AG20443 (cell line): Measurements from ENCODE around the gene SERPINA12.
"Not testable (repeated sequence)": the region's sequence is repeated elsewhere in the genome, so short reads cannot be mapped to it uniquely, and the experiment has no call there.

Experiments
- DNase-seq: peaks from one replicate; pipeline ENCODE4 v3.0.0; 2012; ENCODE audit warnings: low spot score, mixed read lengths

Gene SERPINA12

DNA sequence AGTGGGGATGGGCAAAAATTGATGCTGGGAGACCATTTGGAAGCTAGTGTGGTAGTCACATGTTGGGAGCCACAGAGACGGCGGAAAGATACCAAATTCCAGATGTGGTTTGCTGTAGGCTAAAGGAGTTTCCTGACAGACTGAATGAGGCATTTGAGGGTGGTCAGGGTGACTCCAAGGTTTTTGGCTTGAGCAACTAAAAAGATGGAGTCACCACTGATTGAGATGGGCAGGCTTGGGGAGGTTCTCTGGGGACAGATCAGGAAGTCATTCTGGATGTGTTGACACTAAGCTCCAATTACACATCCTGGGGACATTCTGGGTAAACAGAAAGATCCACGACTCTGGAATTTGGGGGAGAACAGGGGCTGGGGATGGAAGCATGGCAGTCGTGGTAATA, 17.8 kb downstream of the SERPINA12 start:
- no peak for DNase-seq

DNA sequence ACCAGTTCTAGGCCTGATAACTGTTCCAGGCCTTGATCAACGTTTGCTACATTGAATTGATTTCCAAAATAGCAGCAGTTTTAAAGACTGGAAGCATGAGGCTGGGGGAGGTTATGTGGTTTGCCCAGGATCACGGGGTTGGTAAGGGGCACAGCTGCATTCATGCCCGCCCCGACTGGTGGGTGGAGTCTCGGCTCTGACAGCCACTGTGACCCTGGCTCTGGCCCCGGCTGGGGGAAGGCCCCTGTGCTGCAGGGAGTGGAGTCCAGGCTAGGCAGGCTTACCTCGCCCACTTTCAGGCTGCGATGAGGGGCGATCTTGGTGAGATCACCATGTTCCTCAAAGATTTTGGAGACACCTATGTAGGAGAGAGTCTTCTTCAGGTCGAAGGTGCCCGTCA, 19.9 kb downstream of the SERPINA12 start:
- no peak for DNase-seq

DNA sequence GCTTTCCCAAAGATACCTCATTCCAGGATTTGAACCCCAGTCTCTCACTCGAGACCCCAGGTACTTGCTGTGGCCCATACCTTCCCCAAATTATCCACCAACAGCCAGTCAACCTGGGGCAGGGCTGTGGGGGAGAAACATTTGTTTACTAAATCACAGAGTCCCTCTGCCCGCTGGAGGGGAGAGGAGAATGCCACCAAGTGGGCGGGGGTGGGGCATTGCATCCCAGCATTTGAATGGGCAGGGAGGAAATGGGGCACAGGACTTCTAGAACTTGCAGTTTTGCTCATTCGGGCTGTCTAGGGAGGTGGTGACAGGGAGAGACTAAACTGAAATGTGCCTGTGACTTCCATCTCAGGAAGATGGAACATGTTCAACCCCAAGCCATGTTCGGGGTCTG, 22.4 kb downstream of the SERPINA12 start:
- DNase-seq: no peak

DNA sequence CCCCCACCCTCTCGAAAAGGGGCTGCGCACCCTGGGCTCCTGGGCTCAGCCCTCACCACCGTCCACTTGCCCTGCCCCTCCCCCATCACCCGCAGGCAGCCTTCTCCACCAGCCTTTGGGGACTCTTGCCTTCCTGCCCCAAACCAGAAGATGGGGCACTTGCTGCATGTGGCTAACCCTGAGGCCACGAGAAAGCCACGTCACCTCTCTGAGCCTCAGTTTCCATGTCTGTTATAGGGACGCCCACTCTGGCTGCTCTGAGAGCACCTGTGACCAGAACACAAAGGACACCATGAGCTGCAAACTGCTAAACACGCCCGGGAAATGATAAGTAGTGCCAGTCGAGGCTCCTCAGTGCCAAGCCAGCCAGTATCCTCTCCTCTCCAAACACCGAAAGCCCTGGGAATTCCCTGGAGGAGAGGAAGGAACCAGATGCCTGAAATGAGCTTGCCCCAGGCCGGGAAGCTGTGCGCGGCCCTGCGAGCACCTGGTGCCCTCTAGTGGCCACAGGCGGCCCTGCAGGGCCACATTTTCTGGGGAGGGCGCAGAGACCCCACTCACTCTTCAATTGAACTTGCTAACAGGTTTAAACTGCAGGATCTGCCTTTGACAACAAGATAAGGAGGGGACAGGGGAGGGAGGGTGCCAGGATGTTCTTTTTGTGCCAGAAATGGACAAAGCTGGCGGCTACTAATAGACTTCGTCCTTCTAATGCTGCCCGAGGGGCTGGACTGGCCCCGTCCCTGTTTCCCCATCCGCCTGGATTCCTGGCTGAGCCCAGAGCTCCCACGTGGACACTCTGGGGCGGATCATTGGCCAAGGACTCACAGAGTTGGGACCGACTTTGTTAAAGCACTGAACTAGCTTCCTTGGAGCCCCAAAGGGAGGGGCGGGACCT, 23.1 kb downstream of the SERPINA12 start:
- peak; percentile 91 for DNase-seq

DNA sequence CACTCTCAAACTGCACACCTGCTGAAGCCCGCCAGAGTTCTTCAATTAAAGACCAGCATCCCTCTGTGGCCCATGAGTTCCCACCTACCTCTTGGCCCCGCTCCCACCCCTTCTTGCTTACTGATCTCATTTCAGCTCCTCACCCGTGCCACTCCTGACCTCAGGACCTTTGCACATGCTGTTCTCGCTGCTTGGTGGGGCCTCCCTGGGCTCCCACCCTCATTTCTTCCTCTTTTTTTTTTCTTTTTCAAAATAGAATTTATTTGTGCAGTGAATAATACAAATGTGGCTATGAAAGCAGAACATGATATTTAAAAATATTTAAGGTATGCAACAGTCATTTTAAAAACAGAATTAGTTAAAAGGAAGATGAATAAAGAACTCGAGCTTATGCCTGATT, 24.8 kb downstream of the SERPINA12 start:
- no peak for DNase-seq

DNA sequence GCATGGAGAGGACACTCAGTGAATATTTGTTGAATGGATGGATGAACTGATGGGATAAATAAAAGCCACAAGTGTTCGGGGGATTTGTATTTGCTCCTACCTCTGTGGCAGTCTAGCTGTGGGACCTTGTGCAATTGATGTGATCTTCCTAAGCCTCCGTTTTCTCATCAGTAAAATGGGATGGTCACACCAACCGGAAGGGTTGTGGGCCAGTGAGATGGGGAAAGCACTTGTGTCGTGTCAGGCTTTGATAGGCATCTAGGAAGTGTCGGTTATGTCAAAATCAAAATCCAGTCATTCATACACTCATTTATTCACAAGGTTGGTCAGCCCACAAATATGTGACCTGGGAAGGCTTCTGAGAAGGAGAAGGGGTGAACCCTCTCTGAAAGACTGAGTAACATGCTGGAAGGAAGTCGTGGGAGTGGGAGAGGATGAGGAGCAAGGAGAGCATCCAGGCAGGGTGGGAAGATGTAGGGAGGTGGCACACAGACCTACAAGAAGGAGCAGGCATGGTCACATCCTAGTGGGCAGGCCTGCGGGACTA, 25.5 kb downstream of the SERPINA12 start:
- DNase-seq: no peak

DNA sequence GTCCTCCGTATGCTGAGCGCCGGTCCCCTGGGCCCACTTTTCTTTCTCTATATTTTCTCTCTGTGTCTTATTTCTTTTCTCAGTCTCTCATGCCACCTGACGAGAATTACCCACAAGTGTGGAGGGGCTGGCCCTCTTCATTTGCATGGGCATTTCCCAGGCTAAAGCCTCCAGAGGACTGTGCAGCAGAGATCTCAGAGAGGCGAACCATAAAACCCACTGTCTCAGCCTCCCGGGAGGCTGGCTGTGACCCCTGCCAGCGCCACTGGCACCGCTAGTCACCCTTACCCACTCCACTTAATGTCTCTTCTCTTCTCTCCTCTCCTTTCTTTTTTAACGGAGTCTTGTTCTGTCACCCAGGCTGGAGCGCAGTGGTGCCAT, 26.2 kb downstream of the SERPINA12 start:
- no peak for DNase-seq

DNA sequence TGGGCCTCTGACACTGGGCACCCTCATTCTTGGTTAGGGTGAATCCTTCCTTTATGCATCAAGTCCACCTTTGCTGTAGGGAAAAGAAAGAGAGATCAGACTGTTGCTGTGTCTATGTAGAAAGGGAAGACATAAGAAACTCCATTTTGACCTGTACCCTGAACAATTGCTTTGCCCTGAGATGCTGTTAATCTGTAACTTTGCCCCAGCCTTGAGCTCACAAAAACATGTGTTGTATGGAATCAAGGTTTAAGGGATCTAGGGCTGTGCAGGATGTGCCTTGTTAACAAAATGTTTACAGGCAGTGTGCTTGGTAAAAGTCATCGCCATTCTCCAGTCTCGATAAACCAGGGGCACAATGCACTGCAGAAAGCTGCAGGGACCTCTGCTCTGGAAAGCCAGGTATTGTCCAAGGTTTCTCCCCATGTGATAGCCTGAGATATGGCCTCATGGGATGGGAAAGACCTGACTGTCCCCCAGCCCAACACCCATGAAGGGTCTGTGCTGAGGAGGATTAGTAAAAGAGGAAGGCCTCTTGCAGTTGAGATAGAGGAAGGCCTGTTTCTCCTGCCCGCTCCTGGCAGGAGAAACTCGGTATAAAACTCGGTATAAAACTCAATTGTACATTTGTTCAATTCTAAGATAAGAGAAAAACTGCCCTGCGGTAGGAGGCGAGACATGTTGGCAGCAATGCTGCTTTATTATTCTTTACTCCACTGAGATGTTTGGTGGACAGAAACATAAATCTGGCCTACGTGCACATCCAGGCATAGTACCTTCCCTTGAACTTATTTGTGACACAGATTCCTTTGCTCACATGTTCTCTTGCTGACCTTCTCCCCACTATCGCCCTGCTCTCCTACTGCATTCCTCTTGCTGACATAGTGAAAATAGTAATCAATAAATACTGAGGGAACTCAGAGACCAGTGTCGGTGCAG, 26.9 kb downstream of the SERPINA12 start:
- not testable (repeated sequence) for DNase-seq

DNA sequence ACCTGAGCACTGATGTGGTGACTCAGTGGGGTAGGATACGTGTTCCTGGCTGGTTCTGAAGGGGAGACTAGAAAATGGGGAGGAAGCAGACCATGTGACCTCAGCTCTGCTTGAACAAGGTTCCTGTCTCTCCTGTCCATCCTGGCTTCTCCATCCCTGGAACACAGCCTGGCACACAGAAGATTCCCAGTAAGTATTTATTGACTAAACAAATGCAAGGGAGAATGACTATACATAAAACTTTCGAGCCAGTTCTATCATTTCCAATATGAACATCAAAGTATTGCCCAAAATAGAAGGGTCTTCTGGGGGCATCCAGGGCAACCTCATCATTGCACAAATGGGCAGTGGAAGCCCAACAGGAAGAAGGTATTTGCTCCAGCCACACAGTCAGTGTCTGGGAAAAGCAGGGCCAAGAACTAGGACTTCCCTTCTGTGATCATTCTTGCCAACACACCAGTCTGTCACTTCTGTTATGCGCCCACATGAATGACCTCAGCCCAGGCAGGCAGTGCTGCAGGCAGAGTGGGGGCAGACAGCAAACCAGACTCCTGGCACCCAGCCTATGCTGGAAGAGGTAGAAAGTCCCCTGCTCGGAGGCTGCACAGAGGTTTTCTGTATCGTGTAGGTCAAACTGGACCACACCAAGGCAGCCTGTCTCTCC, 27.7 kb downstream of the SERPINA12 start:
- no peak for DNase-seq

DNA sequence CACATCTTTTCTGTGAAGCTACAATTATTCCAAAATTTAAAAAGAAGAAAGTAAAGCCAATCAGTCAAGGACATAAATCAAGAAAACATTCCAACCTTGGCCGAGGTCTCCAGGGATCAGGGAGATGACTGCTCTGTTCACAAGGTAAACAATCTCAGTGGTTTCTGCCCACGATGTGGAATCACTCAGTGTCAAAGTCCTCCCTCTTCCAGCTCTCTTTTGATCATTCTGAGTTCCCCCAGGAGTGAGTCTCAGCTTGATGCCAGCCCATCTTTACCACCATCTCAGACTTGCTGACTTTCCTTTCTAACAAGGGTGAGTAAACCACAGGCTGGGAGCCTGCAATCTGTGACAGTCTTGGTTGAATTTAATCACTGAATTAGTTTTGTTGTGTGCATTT, 28.5 kb downstream of the SERPINA12 start:
- no peak for DNase-seq

DNA sequence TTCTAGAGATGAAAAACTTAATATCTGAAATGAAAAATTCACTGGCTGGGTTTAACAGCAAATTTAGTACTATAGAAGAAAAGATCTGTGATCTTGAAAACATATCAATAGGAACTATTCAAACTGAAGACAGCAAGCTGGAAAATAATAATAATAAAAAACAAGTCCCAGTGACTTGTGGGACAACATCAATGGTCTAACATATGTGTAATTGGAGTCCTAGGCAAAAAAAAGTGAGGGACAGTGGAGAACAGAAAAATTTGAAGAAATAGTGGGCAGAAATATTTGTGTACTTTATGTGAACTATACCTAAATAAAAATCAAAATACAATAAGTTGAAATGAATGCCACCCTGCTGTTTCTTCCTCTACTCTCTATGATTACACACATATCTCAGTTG, 30.8 kb downstream of the SERPINA12 start:
- no peak for DNase-seq

DNA sequence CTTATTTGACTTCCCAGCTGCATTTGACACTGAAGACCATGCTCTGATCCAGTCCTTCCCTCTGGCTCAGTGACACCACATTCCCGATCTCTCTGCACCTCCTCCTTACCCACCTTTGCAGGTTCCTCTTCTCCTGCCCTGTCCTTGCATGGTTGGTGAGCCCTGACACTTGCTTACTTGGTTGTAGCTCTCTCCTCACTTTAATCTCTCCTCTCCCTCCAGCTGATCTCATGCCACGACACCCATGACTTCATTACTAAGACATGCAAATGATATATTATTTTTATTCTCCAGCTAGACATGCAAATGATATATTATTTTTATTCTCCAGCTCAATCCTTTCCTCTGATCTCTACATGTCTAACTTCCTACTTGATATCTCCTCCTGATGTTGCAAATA, 33.2 kb downstream of the SERPINA12 start, which contains the start of gene SERPINA9:
TSS of gene SERPINA9 (minus strand) at position 175 of the 400 bp plus-strand sequence. CDS start 6,357 bp downstream, outside the sequence.
- DNase-seq: no peak

DNA sequence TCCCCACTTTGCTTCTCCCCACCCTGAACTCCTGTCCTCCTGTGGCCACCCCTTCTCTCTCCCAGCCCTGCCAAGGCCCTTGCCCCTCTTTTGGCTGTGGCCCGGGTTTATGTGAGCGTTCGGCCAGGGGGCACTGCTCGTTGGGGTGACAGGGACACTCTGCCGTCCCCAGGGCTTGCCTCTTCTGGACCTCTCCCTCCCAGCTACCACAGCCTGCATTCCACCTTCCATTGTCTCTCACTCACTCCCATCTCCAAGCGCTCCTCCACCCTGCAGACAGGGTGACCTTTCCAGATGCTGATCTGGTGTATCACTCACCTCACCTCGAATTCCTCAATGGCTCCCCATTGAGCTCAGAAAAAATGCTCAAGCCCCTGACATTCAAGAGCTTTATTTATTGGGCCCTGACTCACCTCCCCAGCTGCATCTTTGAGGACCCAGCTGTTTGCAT, 34.7 kb downstream of the SERPINA12 start:
- DNase-seq: no peak

DNA sequence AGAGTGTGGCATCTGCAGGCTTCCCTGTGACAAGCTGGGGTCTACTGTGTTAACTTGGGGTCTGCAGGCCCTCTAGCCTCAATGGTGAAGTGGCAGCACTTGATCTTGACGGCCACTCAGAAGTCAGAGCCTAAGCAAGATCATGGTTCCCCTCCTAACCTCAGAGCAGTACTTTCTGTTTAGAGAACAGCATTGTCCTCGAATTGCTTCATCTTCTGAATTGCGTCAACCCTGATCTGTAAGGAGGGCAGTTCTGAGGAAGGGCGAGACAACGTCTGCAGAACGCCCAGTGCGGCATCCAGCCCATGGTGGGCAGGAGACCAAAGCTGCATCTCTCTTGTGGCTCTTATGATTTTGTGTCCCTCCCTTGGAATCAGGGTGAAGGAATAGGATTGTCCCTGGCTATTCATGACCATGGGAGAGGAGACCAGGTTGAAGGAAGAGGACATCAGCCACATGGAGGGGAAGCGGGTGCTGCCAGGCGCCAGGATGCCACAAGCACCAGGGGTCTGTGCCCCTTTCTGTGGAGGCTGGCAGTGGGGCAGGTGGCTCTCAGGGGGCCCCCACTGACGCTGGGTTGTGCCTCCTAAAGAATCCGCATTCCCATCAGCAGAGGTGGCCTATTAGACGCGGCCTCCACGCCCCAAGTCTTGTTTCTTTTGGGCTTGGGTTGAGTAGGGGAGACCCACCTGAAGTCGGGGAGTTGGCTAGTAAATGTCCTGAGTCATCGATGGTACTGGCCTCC, 35.4 kb downstream of the SERPINA12 start:
- no peak for DNase-seq

DNA sequence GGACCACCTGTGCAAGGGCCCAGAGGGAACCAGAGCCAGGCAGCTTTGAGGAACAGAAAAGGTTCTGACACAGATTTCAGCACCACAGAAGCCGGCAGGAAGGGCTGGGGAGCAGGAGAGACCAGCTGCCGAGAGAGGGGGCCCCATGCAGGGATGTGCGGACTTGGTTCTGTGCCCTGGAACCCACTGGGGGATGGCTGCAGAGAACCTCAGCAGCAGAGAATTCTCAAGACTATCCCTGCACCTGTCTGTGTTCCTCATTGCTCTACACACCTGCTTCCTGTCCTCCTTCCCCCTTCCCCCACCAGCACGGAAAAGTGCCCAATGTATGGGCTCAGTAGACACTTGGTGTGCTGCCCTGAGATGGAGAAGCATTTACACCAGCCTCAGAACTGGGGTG, 36.4 kb downstream of the SERPINA12 start:
- no peak for DNase-seq

DNA sequence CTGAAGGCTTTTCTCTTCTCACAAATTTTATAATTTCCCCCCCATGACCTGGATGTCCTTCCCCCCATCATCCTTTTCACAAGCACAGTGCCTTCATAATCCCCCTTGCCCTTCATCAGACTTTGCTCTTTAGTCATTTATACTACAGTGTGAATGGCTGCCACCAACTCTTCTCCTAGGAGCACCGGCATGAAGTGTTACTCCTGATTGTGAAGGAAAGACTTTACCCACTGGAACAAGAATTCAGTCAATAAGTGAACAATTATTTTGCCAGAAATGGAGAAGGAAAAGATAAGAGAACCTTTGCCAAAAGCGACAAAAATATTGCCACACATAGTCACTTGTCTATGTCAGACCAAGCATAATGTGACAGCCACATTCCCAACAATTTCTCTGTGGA, 38.2 kb downstream of the SERPINA12 start:
- no peak for DNase-seq

DNA sequence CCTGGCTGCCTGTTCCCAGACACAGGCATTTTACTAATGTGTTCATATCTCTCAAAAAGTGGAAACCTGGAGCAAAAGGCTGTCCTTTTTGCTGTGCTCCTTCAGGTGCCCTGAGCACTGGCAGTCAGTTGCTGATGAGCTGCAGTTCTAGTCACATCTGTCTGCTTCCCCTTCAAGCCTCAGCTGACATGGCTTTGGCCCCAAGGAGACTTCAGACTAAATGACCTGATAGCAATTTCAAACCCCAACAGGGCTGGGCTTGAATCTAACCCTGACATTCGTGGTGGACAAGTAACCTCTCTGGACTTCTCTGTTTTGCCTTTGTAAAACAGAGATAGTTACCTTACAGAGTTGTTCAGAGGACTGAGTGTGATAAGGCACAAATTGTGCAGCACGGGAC, 39.0 kb downstream of the SERPINA12 start:
- DNase-seq: no peak

DNA sequence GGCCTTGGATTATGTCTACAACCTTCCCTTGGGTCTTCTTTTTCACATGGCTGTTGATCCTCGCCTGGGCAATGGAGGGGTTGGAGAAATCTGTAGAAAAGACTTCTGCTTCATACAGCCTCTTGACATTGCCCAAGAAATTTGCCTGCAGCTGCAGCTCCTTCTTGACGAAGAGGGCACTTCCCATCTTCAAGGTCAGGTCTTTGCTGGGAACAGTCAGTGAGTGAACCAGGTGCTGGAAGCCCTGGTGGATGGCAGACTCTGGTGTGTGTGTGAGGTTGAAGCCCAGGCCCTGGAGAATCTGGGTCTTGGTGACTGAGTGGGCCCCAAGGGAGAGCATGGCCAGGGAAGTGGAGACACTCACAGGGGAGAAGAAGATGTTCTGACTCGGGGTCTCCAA, 40.0 kb downstream of the SERPINA12 start:
- DNase-seq: no peak

DNA sequence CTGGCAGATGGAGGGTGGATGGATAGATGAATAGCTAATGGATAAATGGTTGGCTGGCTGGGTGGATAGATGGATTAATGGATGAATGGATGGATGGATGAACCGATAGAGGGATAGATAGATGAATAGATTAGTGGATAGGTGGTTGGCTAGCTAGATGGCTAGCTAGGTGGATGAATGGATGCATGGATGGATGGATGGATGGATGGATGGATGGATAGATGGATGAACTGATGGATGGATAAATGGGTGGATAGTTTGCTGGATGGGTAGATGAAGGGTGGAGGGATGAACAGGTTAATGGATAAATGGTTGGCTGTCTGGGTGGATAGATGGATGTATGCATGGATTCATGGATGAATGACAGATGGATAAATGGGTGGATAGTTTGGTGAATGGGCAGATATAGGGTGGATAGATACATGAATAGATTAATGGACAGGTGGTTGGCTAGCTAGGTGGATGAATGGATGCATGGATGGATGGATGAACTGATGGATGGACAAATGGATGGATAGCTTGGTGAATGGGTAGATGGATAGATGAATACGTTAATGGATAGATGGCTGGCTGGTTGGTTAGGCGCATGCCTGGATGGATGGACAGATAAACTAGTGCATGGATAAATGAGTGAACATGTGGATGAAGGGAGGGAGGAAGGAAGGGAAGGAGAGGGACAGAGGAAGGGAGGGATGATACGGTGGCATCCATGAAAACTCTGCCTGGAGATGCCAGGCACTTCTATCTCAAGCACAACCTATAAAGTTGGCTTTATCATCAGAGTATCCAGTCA, 41.3 kb downstream of the SERPINA12 start:
- DNase-seq: no peak

DNA sequence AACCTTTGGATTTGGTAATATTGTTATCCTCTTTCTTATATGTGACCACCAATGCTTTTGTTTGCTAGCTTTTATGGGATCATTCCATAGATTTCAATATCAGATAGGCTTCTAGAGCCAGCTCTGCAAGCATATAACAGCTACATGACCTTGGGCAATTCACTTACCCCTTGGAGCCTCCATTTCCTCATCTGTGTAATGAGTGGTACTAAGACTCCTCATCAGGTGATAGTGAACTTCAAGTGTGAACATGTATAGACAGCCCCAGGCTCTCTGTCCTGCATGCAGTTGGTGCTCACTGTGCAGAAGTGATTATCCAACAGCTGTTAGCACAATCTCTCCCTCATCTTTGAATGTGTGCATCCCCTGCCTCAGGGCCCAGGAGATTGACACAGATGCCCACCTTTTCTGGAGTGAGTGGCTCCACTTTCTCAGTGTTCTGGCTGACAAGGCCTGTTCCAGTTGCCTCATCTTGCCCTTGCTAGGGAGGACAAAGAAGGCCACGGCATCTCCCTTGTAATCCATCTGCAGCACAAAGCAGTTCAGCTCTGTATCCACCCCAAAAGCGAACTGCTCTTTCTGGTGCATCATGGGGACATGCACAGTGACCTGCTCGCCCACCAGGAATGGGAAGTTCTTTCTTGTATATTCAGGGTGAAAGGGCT, 42.4 kb downstream of the SERPINA12 start:
- no peak for DNase-seq
